Measurements from ENCODE around the gene MVD.

Gene MVD

DNA sequence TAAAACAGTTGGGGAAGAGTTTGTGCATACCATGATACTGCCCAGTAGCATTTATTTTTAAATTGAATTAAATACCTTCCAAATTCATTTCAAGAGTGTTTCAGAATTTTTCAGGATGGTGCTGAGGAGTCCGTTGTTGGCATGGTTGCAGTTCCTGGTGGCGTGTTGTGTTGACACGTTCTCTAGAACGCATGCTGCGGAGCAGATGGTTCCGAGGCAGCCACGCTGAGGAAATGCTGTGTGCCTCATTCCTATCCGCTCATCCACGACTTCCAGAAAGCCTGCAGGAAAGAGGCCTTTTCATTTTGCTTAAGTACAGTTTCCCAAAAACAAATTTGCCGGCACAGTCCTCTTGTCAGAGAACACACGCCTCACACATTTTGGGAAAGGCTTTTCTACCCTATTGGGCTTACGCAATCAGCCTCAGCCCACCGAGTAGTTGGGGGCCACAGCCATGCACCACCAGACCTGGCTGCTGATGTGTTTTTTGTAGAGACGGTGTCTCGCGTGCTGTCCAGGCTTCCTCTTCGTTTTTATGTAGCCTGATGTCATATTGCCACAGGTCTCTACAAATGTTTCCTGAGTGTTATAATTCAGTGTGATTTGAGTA lies 56.6 kb downstream of the MVD start:
- no peak for DNase-seq (ENCODE audit: low read depth)

DNA sequence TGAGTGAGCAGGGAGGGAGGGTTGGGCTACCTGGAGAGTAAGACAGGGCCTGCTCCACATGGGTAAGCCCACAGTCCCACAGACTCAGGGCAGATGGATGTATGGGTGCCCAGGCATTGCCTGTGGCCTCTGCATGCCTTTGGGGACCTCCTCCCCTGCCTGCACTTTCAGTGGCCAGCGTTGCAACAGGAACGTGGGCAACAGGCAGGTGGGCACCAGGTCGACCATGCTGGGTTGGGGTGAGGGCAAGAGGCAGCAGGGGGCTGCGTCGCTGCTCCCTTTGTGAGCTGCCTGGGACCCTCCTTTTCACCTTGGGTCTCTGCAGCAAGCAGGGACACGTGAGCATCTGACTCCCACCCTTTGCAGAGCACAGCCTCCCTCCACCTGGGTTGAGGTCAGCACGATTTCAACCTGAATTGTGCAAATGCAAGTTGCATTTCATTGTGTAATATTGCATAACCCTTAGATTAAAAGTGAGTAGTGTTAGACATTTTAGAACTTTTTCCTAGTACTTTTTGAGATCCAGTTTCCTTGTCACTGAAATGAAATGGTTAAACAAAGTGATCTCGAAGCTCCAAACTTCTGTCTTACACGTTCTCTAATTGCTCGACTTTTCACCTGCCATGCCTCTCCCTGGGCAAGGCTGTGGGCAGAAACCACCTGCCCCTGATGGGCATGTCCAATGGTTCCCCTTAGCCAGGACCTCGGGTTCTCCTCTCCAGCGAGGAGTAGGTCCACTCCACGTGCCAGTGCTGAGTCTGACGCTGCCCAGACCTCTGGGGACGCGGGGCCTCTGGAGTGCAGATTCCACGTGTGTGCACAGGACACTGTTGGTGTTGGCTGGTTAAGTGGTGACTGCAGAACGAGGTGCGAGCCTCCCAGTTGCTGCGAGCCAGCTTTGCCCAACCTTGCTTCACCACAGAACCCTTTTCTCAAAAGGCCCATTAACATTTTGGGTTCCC lies 57.4 kb downstream of the MVD start:
- TF ChIP-seq, protein P1, sequence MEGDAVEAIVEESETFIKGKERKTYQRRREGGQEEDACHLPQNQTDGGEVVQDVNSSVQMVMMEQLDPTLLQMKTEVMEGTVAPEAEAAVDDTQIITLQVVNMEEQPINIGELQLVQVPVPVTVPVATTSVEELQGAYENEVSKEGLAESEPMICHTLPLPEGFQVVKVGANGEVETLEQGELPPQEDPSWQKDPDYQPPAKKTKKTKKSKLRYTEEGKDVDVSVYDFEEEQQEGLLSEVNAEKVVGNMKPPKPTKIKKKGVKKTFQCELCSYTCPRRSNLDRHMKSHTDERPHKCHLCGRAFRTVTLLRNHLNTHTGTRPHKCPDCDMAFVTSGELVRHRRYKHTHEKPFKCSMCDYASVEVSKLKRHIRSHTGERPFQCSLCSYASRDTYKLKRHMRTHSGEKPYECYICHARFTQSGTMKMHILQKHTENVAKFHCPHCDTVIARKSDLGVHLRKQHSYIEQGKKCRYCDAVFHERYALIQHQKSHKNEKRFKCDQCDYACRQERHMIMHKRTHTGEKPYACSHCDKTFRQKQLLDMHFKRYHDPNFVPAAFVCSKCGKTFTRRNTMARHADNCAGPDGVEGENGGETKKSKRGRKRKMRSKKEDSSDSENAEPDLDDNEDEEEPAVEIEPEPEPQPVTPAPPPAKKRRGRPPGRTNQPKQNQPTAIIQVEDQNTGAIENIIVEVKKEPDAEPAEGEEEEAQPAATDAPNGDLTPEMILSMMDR (IDR thresholded peaks at IDR 0.05; ENCODE audit: low read depth, low read length, missing control alignments) = no peak

More for the DNA sequence above, 56.6 kb downstream of the MVD start:
- TF ChIP-seq, protein P1 (IDR thresholded peaks at IDR 0.05; ENCODE audit: low read depth, low read length, missing control alignments) = no peak
- H3K4me3 ChIP-seq (ENCODE audit: low read depth, low read length) = no peak overlapping the region

DNA sequence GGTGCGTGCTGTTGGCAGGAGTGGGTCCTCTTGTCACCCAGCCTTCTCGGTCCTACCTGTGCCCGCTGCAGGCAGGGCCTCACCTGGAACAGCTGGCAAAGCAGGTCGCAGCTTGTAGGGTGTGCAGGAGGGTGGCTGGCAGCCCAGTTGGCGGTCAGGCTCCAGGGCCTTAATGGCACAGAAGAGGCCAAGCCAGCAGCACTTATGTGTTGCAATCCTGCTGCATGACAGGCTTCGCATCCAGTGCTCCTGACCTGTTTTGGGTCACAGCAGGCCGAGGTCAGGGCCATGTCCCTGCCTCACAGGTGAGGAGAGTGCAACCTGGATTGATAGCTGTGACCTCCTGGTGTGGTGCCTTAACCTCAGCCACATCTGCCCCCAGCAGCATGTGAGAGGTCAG lies 60.8 kb downstream of the MVD start:
- no peak for DNase-seq (ENCODE audit: low read depth)
- TF ChIP-seq, protein P1 (IDR thresholded peaks at IDR 0.05; ENCODE audit: low read depth, low read length, missing control alignments) = no peak
- H3K4me3 ChIP-seq (ENCODE audit: low read depth, low read length) = no peak overlapping the region

More for the DNA sequence above, 57.4 kb downstream of the MVD start:
- no peak overlapping the region for H3K4me3 ChIP-seq (ENCODE audit: low read depth, low read length)
- DNase-seq (ENCODE audit: low read depth) = no peak
